ENCODE results near the gene FBXO31. TPM values are rescaled to one million over a fixed set of nuclear protein-coding genes. Genes with fewer than 3 reads are reported as not detected.
"Not testable (repeated sequence)": the region's sequence is repeated elsewhere in the genome, so short reads cannot be mapped to it uniquely, and the experiment has no call there.

Gene FBXO31
- total and polyA plus RNA-seq, 2 of the 13 experiments (the other 11 are each of a cell fraction or from before 2014, with no cell fraction given) = 92.4 to 101 TPM

- no peak for TF ChIP-seq ZFP36L1 (CRISPR knock-in tag; IDR thresholded peaks at IDR 0.05)
- TF ChIP-seq, protein P1, sequence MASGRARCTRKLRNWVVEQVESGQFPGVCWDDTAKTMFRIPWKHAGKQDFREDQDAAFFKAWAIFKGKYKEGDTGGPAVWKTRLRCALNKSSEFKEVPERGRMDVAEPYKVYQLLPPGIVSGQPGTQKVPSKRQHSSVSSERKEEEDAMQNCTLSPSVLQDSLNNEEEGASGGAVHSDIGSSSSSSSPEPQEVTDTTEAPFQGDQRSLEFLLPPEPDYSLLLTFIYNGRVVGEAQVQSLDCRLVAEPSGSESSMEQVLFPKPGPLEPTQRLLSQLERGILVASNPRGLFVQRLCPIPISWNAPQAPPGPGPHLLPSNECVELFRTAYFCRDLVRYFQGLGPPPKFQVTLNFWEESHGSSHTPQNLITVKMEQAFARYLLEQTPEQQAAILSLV (CRISPR knock-in tag; IDR thresholded peaks at IDR 0.05; ENCODE audit: borderline replicate concordance) = peak; percentile 67; the same call in 1 of the 2 replicates
- peak; percentile 79 for TF ChIP-seq HDAC2 (CRISPR knock-in tag; IDR thresholded peaks at IDR 0.05)
- TF ChIP-seq, protein P2, sequence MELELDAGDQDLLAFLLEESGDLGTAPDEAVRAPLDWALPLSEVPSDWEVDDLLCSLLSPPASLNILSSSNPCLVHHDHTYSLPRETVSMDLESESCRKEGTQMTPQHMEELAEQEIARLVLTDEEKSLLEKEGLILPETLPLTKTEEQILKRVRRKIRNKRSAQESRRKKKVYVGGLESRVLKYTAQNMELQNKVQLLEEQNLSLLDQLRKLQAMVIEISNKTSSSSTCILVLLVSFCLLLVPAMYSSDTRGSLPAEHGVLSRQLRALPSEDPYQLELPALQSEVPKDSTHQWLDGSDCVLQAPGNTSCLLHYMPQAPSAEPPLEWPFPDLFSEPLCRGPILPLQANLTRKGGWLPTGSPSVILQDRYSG (CRISPR knock-in tag; IDR thresholded peaks at IDR 0.05) = no peak
- peak; percentile 53 for TF ChIP-seq HNF4A (CRISPR knock-in tag; IDR thresholded peaks at IDR 0.05)
Measured at GRCh38 chr16:87387942-87388817, 4.6 kb upstream of the FBXO31 start (continued).

DNA sequence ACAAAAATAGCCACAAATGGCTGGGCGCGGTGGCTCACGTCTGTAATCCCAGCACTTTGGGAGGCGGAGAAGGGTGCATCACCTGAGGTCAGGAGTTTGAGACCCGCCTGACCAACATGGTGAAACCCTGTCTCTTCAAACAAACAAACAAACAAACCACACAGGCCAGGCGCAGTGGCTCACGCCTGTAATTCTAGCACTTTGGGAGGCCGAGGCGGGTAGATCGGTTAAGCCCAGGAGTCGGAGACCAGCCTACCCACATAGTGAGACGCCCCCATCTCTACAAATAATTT, 1.2 kb upstream of the FBXO31 start:
- Histone ChIP-seq H3K4me2 (ENCODE audit: low read depth, low read length) (peak overlapping the region; percentile 84), H3K79me2 (ENCODE audit: insufficient read depth, low read length) (peaks cover 41% of the 10 kb centered on the region), H3K4me1 (ENCODE audit: insufficient read depth, low read length) (peaks cover 54% of the 10 kb centered on the region), H4K20me1 (ENCODE audit: insufficient read depth, low read length) (peaks cover 23% of the 10 kb centered on the region), H3K27ac (ENCODE audit: extremely low read length, insufficient read depth, low read length) (peak overlapping the region; percentile 100), H3K4me3 (replicated peaks in 1 of 3; ENCODE audit: insufficient read depth in 1 of 3, low read depth in 2 of 3, low read length in 3 of 3) (peak overlapping the region; percentile 78 to 100 (median 96)), H3K9ac (ENCODE audit: insufficient read depth, low read depth, low read length) (peak overlapping the region; percentile 100)
- ATAC-seq; H2AFZ ChIP-seq (ENCODE audit: low read length); CTCF ChIA-PET (ENCODE audit: low intra/inter-chr PET ratio, low total read pairs); FAIRE-seq; H3K36me3 ChIP-seq (replicated peaks in 1 of 2; ENCODE audit: control insufficient read depth in 1 of 2, insufficient read depth in 2 of 2, low read length in 2 of 2); H3K9me3 ChIP-seq (ENCODE audit: low read length); H3K27me3 ChIP-seq (ENCODE audit: control insufficient read depth in 1 of 2, insufficient read depth in 2 of 2, low read length in 2 of 2); TF ChIP-seq LCORL (CRISPR knock-in tag; IDR thresholded peaks at IDR 0.05); SOX6 (IDR thresholded peaks at IDR 0.05); NR2F6 (CRISPR knock-in tag; IDR thresholded peaks at IDR 0.05): not testable (repeated sequence)
- intact Hi-C loops (cut with micrococcal nuclease; ENCODE audit: unreplicated experiment) = loop anchor here (2.0 to 10.0 kb wide), 3 partner anchors 68 to 470 kb away; partner anchors contain the start of gene C16orf95
- DNase-seq (ENCODE audit: low spot score) = peak; percentile 57
- TSS peak; percentile 33 for BruUV-seq (replicated peaks)
- WGBS (ENCODE audit: low lambda C conversion rate) = 9% methylated on average over 12 of the region's 12 CpGs
- in situ Hi-C loops (cut with HindIII; ENCODE audit: extremely low pct_ligation_motif_present, low pct_unique_long_range_greater_than_20kb) = loop anchor here (25.0 kb wide), 1 partner anchor 477 kb away; the partner anchor contains the start of gene SLC7A5
- POLR2A ChIA-PET = interaction anchor here (2.5 to 14.0 kb wide), 4 partner anchors 10 to 67 kb away, joined by 13 to 265 read pairs (median 105); partner anchors contain the start of genes C16orf95 and MAP1LC3B
- TF ChIP-seq HDAC2 (CRISPR knock-in tag; IDR thresholded peaks at IDR 0.05) (0 out of 2 replicates have a peak, but pooled peaks have one; percentile 2), ZMYM2 (CRISPR knock-in tag; IDR thresholded peaks at IDR 0.05) (peak; percentile 11; the same call in 1 of the 2 replicates), LCORL (IDR thresholded peaks at IDR 0.05) (peak; percentile 51; the same call in 1 of the 2 replicates), MEF2D (CRISPR knock-in tag; IDR thresholded peaks at IDR 0.05) (0 out of 2 replicates have a peak, but pooled peaks have one; percentile 80), TBX3 (IDR thresholded peaks at IDR 0.05; ENCODE audit: borderline replicate concordance) (peak; percentile 30; the same call in 1 of the 2 replicates), SOX6 (CRISPR knock-in tag; IDR thresholded peaks at IDR 0.05) (peak; percentile 32; the same call in 1 of the 2 replicates), NR2F1 (CRISPR knock-in tag; IDR thresholded peaks at IDR 0.05) (peak in 1 of 2 experiments; percentile 11; a peak in 1 of 4 replicates), ZNF770 (CRISPR knock-in tag; IDR thresholded peaks at IDR 0.05) (peak; percentile 91; the same call in 1 of the 2 replicates), NR2F6 (IDR thresholded peaks at IDR 0.05) (0 out of 2 replicates have a peak, but pooled peaks have one; percentile 33)
- TF ChIP-seq, protein P3, sequence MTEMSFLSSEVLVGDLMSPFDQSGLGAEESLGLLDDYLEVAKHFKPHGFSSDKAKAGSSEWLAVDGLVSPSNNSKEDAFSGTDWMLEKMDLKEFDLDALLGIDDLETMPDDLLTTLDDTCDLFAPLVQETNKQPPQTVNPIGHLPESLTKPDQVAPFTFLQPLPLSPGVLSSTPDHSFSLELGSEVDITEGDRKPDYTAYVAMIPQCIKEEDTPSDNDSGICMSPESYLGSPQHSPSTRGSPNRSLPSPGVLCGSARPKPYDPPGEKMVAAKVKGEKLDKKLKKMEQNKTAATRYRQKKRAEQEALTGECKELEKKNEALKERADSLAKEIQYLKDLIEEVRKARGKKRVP (CRISPR knock-in tag; IDR thresholded peaks at IDR 0.05) = 0 out of 4 replicates have a peak, but pooled peaks of 1 of the 2 experiments have one; percentile 11

Measured in HepG2 (cell line).